Neuronal stem cell (in vitro differentiated cells): Measurements from ENCODE around the gene LYRM9. TPM values are rescaled to one million over a fixed set of nuclear protein-coding genes. Genes with fewer than 3 reads are reported as not detected.
A peak's percentile ranks its signal among the peaks of the same experiment; 100 is the strongest.

Experiments used
- DNase-seq: peaks from one replicate; pipeline ENCODE4 v3.0.0-alpha.2; 2013; ENCODE audit warnings: low spot score
- H2AFZ ChIP-seq: one replicate; pipeline ENCODE4 v1.6.1; 2013; ENCODE audit warnings: mild to moderate bottlenecking, low read length, inconsistent platforms
- H2AK5ac ChIP-seq: 2 replicates; pipeline ENCODE4 v1.6.1; 2013; ENCODE audit warnings: low read depth, mild to moderate bottlenecking, inconsistent platforms, low read length, moderate library complexity, mixed read lengths
- H2BK120ac ChIP-seq: 2 replicates; pipeline ENCODE4 v1.6.1; 2013; ENCODE audit warnings: low read depth, mild to moderate bottlenecking, inconsistent platforms, low read length, moderate library complexity, mixed read lengths
- H2BK12ac ChIP-seq: one replicate; pipeline ENCODE4 v1.6.1; 2013; ENCODE audit warnings: low read length, inconsistent platforms
- H2BK15ac ChIP-seq: 2 replicates; pipeline ENCODE4 v1.6.1; 2013; ENCODE audit warnings: mild to moderate bottlenecking, low read length, inconsistent platforms, mixed read lengths
- H2BK5ac ChIP-seq: one replicate; pipeline ENCODE4 v1.6.1; 2013; ENCODE audit warnings: inconsistent platforms, mild to moderate bottlenecking, low read length, moderate library complexity
- H3K14ac ChIP-seq: one replicate; pipeline ENCODE4 v1.6.1; 2013; ENCODE audit warnings: low read length, inconsistent platforms
- H3K18ac ChIP-seq: 2 replicates; pipeline ENCODE4 v1.6.1; 2013; ENCODE audit warnings: low read length, inconsistent platforms
- H3K23ac ChIP-seq: 2 replicates; pipeline ENCODE4 v1.6.1; 2013; ENCODE audit warnings: low read depth, mild to moderate bottlenecking, mixed read lengths, low read length, inconsistent platforms; ENCODE audit not compliant: poor library complexity
- H3K27ac ChIP-seq: replicated peaks from 3 replicates; pipeline ENCODE4 v1.5.1; 2013; ENCODE audit warnings: low read length, inconsistent platforms
- H3K27me3 ChIP-seq, 3 experiments: 2 replicates each; pipeline ENCODE4 v1.6.1; 2013; ENCODE audit warnings: low read length in 3 of 3, mild to moderate bottlenecking in 2 of 3, inconsistent platforms in 1 of 3, low read depth in 1 of 3, mixed read lengths in 1 of 3, moderate library complexity in 1 of 3; ENCODE audit not compliant: control insufficient read depth in 3 of 3, insufficient read depth in 3 of 3
- H3K36me3 ChIP-seq, 2 donors: replicated peaks in 1 of 2; 2 replicates each; pipeline ENCODE4 v1.6.1; 2013; ENCODE audit warnings: low read length in 2 of 2; ENCODE audit not compliant: control insufficient read depth in 2 of 2, insufficient read depth in 2 of 2
- H3K4ac ChIP-seq: 2 replicates; pipeline ENCODE4 v1.6.1; 2013; ENCODE audit warnings: inconsistent platforms, mild to moderate bottlenecking, low read length, moderate library complexity
- H3K4me1 ChIP-seq, 2 donors: 1 replicate in 1 of 2; 2 replicates in 1 of 2; pipeline ENCODE4 v1.6.1; 2013; ENCODE audit warnings: low read length in 2 of 2, low read depth in 1 of 2; ENCODE audit not compliant: control insufficient read depth in 2 of 2, insufficient read depth in 1 of 2
- H3K4me2 ChIP-seq: one replicate; pipeline ENCODE4 v1.6.1; 2013; ENCODE audit warnings: mild to moderate bottlenecking, low read length, inconsistent platforms; ENCODE audit not compliant: insufficient read depth, poor library complexity, severe bottlenecking
- H3K4me3 ChIP-seq, 2 donors: 2 replicates each; pipeline ENCODE4 v1.5.1; 2013; ENCODE audit warnings: low read length in 2 of 2, mild to moderate bottlenecking in 2 of 2, inconsistent platforms in 1 of 2, moderate library complexity in 1 of 2
- H3K79me1 ChIP-seq: one replicate; pipeline ENCODE4 v1.6.1; 2013; ENCODE audit warnings: low read depth, mild to moderate bottlenecking, inconsistent platforms, low read length, moderate library complexity
- H3K9ac ChIP-seq: one replicate; pipeline ENCODE4 v1.6.1; 2013; ENCODE audit warnings: mild to moderate bottlenecking, low read depth, low read length, inconsistent platforms; ENCODE audit not compliant: poor library complexity
- H3K9me3 ChIP-seq, 2 donors: replicated peaks in 1 of 2; 2 replicates each; pipeline versions ENCODE3 to v1.6.1; 2013; ENCODE audit warnings: low read length in 2 of 2, mild to moderate bottlenecking in 2 of 2, inconsistent platforms in 1 of 2, low read depth in 1 of 2, mixed read lengths in 1 of 2, moderate library complexity in 1 of 2; ENCODE audit not compliant: control insufficient read depth in 2 of 2, insufficient read depth in 1 of 2
- H4K8ac ChIP-seq: one replicate; pipeline ENCODE4 v1.6.1; 2013; ENCODE audit warnings: low read depth, mild to moderate bottlenecking, inconsistent platforms, low read length, moderate library complexity
- H4K91ac ChIP-seq: one replicate; pipeline ENCODE4 v1.6.1; 2013; ENCODE audit warnings: low read length, low read depth, mild to moderate bottlenecking, inconsistent platforms; ENCODE audit not compliant: poor library complexity
- WGBS, 2 donors: extraction: QIAGEN DNeasy Blood & Tissue Kit; methylation state at CpG; one replicate each; pipeline ENCODE4 v1.1.7; 2013; ENCODE audit warnings: missing lambda C conversion rate in 2 of 2, mixed read lengths in 1 of 2; ENCODE audit not compliant: insufficient read length in 2 of 2, insufficient replicate concordance in 1 of 2; ENCODE audit errors: extremely low coverage in 2 of 2; 5-methylcytosine and 5-hydroxymethylcytosine counted together
- polyA plus RNA-seq, 2 experiments: library from polyadenylated mRNA; stranded (reverse); fragments of 200-250 nt; gene quantifications; one replicate each; pipeline ENCODE4 v1.2.3, GENCODE V29; 2013

Gene LYRM9
- 12.5 TPM for polyA plus RNA-seq (2013, experiment 1 of 2)
- 11.8 TPM for polyA plus RNA-seq (2013, experiment 2 of 2)

GRCh38 chr17:27892866-27893769, at the start of gene LYRM9:
Gene LYRM9 (minus strand): TSS chr17:27893365. CDS start chr17:27882694, 10,671 bp downstream.
- no peak within 1 kb of the TSS for H2BK5ac ChIP-seq
- no peak within 1 kb of the TSS for H2AK5ac ChIP-seq
- H3K36me3 ChIP-seq = no peaks in the 10 kb centered on the region
- H4K8ac ChIP-seq = no peak within 1 kb of the TSS
- peak within 1 kb of the TSS; percentile 97 for H2AFZ ChIP-seq
- DNase-seq = peak; percentile 93
- no peaks in the 10 kb centered on the region for H3K79me1 ChIP-seq
- H3K4me3 ChIP-seq = peak within 1 kb of the TSS; percentile 65 to 78
- H3K4ac ChIP-seq = no peak within 1 kb of the TSS
- no peak within 1 kb of the TSS for H4K91ac ChIP-seq
- H3K27me3 ChIP-seq = peaks cover 0 to 22% (median 0%) of the 10 kb centered on the region in 3 experiments
- WGBS, 2 donors = no CpG with 5 or more reads among the region's 75 CpGs
- H3K18ac ChIP-seq = peak within 1 kb of the TSS; percentile 95
- no peak within 1 kb of the TSS for H2BK120ac ChIP-seq
- H2BK15ac ChIP-seq = peak within 1 kb of the TSS; percentile 41
- peak within 1 kb of the TSS; percentile 72 for H3K27ac ChIP-seq
- no peak within 1 kb of the TSS for H2BK12ac ChIP-seq
- peak within 1 kb of the TSS; percentile 38 for H3K23ac ChIP-seq
- H3K4me1 ChIP-seq = peaks cover 7 to 16% of the 10 kb centered on the region in 2 donors
- peak within 1 kb of the TSS; percentile 86 for H3K14ac ChIP-seq
- H3K9ac ChIP-seq = peak within 1 kb of the TSS; percentile 85
- peak within 1 kb of the TSS; percentile 61 for H3K4me2 ChIP-seq
- H3K9me3 ChIP-seq = no peaks in the 10 kb centered on the region

- Histone ChIP-seq H2BK12ac (no peak overlapping the region), H3K4me3 (no peak overlapping the region), H3K4ac (no peak overlapping the region), H3K27ac (no peak overlapping the region), H4K8ac (no peak overlapping the region), H4K91ac (no peak overlapping the region), H3K18ac (no peak overlapping the region), H2BK5ac (no peak overlapping the region), H2BK15ac (no peak overlapping the region), H3K9ac (no peak overlapping the region), H2AFZ (no peak overlapping the region), H3K9me3 (no peaks in the 10 kb centered on the region), H3K14ac (no peak overlapping the region), H3K23ac (no peak overlapping the region), H3K79me1 (no peaks in the 10 kb centered on the region), H3K27me3 (peaks cover 0 to 9% (median 0%) of the 10 kb centered on the region in 3 experiments), H2AK5ac (no peak overlapping the region), H3K36me3 (no peaks in the 10 kb centered on the region), H3K4me2 (no peak overlapping the region), H2BK120ac (no peak overlapping the region), H3K4me1 (peaks cover 0 to 2% of the 10 kb centered on the region in 2 donors)
- no peak for DNase-seq
- WGBS, 2 donors = no CpG with 5 or more reads among the region's 13 CpGs
Observed at GRCh38 chr17:27940503-27941428, 47.6 kb upstream of the LYRM9 start.

- H2BK15ac ChIP-seq = no peak overlapping the region
- H2AFZ ChIP-seq = no peak overlapping the region
- no peak overlapping the region for H3K9ac ChIP-seq
- no peak overlapping the region for H4K8ac ChIP-seq
- peaks cover under 1 to 2% of the 10 kb centered on the region in 2 donors for H3K4me1 ChIP-seq
- no peak overlapping the region for H3K18ac ChIP-seq
- H2AK5ac ChIP-seq = no peak overlapping the region
- H3K27me3 ChIP-seq = peaks cover 0 to 6% (median 0%) of the 10 kb centered on the region in 3 experiments
- no peak overlapping the region for H2BK120ac ChIP-seq
- no peak overlapping the region for H4K91ac ChIP-seq
- H3K23ac ChIP-seq = no peak overlapping the region
- H2BK12ac ChIP-seq = no peak overlapping the region
- no peak overlapping the region for H3K4ac ChIP-seq
- no peak overlapping the region for H3K27ac ChIP-seq
- H3K36me3 ChIP-seq = no peaks in the 10 kb centered on the region
- no peak overlapping the region for H3K4me2 ChIP-seq
- no peaks in the 10 kb centered on the region for H3K9me3 ChIP-seq
- H3K4me3 ChIP-seq = no peak overlapping the region
- no peak overlapping the region for H2BK5ac ChIP-seq
- no peaks in the 10 kb centered on the region for H3K79me1 ChIP-seq
- WGBS, 2 donors = no CpG with 5 or more reads among the region's 7 CpGs
- no peak for DNase-seq
- no peak overlapping the region for H3K14ac ChIP-seq
Observed at GRCh38 chr17:27939474-27940465, 46.6 kb upstream of the LYRM9 start.
